ENCODE data around the gene CWF19L1. TPM values are rescaled to one million over a fixed set of nuclear protein-coding genes. Genes with fewer than 3 reads are reported as not detected.

CWF19L1 gene
- total and polyA plus RNA-seq, 12 donors: 9.5 to 20.0 (median 13.8) TPM

GRCh38 chr10:100265821-100266485 lies 1.5 kb downstream of the CWF19L1 start:
- no peak overlapping the region for H3K27ac ChIP-seq
- ATAC-seq (no peak), DNase-seq (no peak)
- WGBS, 2 donors: 91 to 92% methylated on average over 15 of the region's 15 CpGs
- TF ChIP-seq CTCF (IDR thresholded peaks at IDR 0.05): no peak
- H3K9me3 ChIP-seq: no peaks in the 10 kb centered on the region
- H3K4me1 ChIP-seq: peaks cover 0 to 27% (median 18%) of the 10 kb centered on the region in 9 donors
- H3K4me3 ChIP-seq: peak overlapping the region in 6 of 10 donors; percentile 72 to 97 (median 84)
- H3K36me3 ChIP-seq: peaks cover 0 to 22% (median 0%) of the 10 kb centered on the region in 9 donors
- intact Hi-C loops (cut with DNase I): no loop called here
- no peaks in the 10 kb centered on the region for H3K27me3 ChIP-seq

- no peaks in the 10 kb centered on the region for H3K9me3 ChIP-seq
- no peak for TF ChIP-seq CTCF (IDR thresholded peaks at IDR 0.05)
Measured at GRCh38 chr10:100254191-100254590, 13.2 kb downstream of the CWF19L1 start.

GRCh38 chr10:100253041-100253440 lies 14.4 kb downstream of the CWF19L1 start:
- no peak for TF ChIP-seq CTCF (IDR thresholded peaks at IDR 0.05)
- WGBS, 2 donors: 94 to 98% methylated on average over 5 of the region's 5 CpGs
- Histone ChIP-seq H3K36me3 (peaks cover 0 to 100% (median 49%) of the 10 kb centered on the region in 9 donors), H3K27me3 (no peaks in the 10 kb centered on the region), H3K4me3 (no peak overlapping the region), H3K9me3 (no peaks in the 10 kb centered on the region), H3K27ac (no peak overlapping the region), H3K4me1 (peaks cover 0 to 30% (median 0%) of the 10 kb centered on the region in 9 donors)
- no peak for DNase-seq
- ATAC-seq: no peak
- intact Hi-C loops (cut with DNase I): no loop called here

More at GRCh38 chr10:100254191-100254590, 13.2 kb downstream of the CWF19L1 start:
- Histone ChIP-seq H3K27me3 (no peaks in the 10 kb centered on the region), H3K4me1 (peaks cover 0 to 30% (median 0%) of the 10 kb centered on the region in 9 donors), H3K36me3 (peaks cover 0 to 100% (median 51%) of the 10 kb centered on the region in 9 donors), H3K27ac (peak overlapping the region in 1 of 10 donors; percentile 46), H3K4me3 (no peak overlapping the region)
- DNase-seq (no peak), ATAC-seq (no peak)
- WGBS, 2 donors: 92 to 96% methylated on average over 3 of the region's 3 CpGs
- intact Hi-C loops (cut with DNase I): no loop called here

GRCh38 chr10:100248820-100249219 lies 18.6 kb downstream of the CWF19L1 start:
- intact Hi-C loops (cut with DNase I): no loop called here

More at GRCh38 chr10:100248820-100249219, 18.6 kb downstream of the CWF19L1 start:
- 80 to 81% methylated on average over 7 of the region's 7 CpGs for WGBS, 2 donors
- Histone ChIP-seq H3K9me3 (no peaks in the 10 kb centered on the region), H3K27me3 (no peaks in the 10 kb centered on the region), H3K36me3 (peaks cover 0 to 100% (median 76%) of the 10 kb centered on the region in 9 donors), H3K4me1 (peaks cover 0 to 11% (median 0%) of the 10 kb centered on the region in 9 donors), H3K4me3 (no peak overlapping the region), H3K27ac (peak overlapping the region in 1 of 10 donors; percentile 0)
- ATAC-seq: peak in 4 of 8 donors; percentile 67 to 95 (median 76)
- TF ChIP-seq CTCF (IDR thresholded peaks at IDR 0.05): no peak
- no peak for DNase-seq

Data from heart right ventricle (tissue), 16 donors.